Right ventricle myocardium inferior (tissue), 1 donor: ENCODE measurements around the gene FBXO8. TPM values are rescaled to one million over a fixed set of nuclear protein-coding genes. Genes with fewer than 3 reads are reported as not detected.
"Not testable (repeated sequence)": the region's sequence is repeated elsewhere in the genome, so short reads cannot be mapped to it uniquely, and the experiment has no call there.

Experiments used
- ATAC-seq: fragments of 200-7000 bp; cut with Tn5 transposase; one replicate; pipeline ENCODE4 v1.9.1; 2020; ENCODE audit warnings: mild to moderate bottlenecking, moderate library complexity
- DNase-seq: peaks from one replicate; pipeline ENCODE4 v3.0.0; 2021; ENCODE audit errors: missing footprints
- intact Hi-C: fragments of 100-400 bp; cut with DNase I; formaldehyde crosslinking; loops from one replicate; pipeline ENCODE4 v1.11.0; 2022
- total RNA-seq: library from RNA; stranded (reverse); fragmentation: NEBNext Ultra II Directional; extraction: Animal tissue kit (Norgen Biotek cat#: 25700); gene quantifications from one replicate; pipeline ENCODE4 v1.2.1, GENCODE V29; 2021
- donor health status: DM: no; HTN: yes; CAD: no; lungs with severe emphysema.

Gene FBXO8
- total RNA-seq, 1 donor from 2014 or later: 25.9 TPM

- ATAC-seq, intact Hi-C loops, DNase-seq: not testable (repeated sequence)
Measured at GRCh38 chr4:174294641-174295040, 11.2 kb upstream of the FBXO8 start.

DNA sequence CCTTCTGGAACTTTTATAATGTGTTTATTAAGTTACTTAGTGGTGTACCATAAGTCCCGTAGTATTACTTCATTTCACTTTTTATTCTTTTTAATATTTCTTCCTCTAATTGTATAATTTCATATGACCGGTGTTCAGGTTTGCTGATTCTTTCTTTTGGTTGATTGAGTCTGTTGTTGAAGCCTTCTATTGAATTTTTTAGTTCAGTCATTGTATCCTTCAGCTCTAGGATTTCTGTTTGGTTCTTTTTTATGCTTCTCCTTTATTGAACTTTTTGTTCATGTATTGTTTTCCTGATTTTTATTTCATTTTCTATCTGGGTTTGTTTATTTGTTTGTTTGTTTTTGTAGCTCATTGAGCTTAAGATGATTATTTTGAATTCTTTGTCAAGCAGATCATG lies 9.0 kb upstream of the FBXO8 start:
- intact Hi-C loops: no loop called here
- no peak for ATAC-seq
- no peak for DNase-seq

GRCh38 chr4:174286870-174287269 lies 3.4 kb upstream of the FBXO8 start:
- no peak for DNase-seq
- no peak for ATAC-seq
- intact Hi-C loops: no loop called here

GRCh38 chr4:174284487-174284886 lies 1.0 kb upstream of the FBXO8 start:
- DNase-seq (no peak), ATAC-seq (no peak)
- intact Hi-C loops: no loop called here

- intact Hi-C loops: no loop called here
- ATAC-seq (peak; percentile 99), DNase-seq (peak; percentile 80)
Measured at GRCh38 chr4:174282836-174283506, 496 bp downstream of the FBXO8 start.

DNA sequence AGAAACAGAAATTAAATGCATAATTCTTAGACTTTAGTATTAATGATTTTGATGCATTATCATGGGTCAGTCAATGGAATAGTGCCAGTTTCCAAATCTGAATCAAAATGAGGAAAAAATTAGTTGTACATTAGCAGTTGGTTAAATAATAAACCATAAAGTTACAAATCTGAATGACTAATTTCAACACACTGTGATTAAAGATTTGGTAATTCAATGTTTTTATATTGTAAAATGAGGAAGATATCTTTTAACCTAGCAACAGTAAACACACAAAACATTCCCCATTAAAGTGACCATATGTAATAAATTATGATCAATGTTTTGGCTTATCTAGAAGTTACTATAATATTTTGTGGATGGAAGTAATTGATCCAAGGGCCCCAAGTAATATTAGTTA lies 1.6 kb downstream of the FBXO8 start:
- DNase-seq (no peak), ATAC-seq (no peak)
- intact Hi-C loops: no loop called here

DNA sequence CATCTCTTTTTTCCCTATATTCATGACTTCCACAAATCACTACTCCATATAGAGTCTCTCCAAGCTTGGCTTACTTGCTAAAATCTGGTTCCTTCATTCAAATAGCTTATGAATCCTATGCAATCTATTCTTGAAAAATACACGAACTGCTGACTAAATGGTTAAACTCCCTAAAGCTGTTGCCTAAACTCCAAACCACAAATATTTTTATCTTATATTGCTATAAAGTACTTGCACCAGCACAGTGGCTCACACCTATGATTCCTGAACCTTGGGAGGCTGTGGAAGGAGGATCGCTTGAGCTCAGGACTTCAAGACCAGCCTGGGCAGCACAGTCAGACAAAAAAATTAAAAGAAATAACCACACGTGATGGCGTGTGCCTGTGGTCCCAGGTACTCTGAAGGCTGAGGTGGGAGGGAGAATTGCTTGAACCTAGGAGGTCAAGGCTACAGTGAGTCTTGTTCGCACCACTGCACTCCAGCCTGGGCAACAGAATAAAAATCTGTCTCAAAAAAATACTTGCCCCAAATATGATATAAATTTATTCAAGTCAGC lies 2.2 kb downstream of the FBXO8 start:
- no peak for ATAC-seq
- intact Hi-C loops: no loop called here
- DNase-seq: no peak

GRCh38 chr4:174279433-174280155 lies 3.9 kb downstream of the FBXO8 start:
- intact Hi-C loops: no loop called here
- ATAC-seq (no peak), DNase-seq (no peak)

DNA sequence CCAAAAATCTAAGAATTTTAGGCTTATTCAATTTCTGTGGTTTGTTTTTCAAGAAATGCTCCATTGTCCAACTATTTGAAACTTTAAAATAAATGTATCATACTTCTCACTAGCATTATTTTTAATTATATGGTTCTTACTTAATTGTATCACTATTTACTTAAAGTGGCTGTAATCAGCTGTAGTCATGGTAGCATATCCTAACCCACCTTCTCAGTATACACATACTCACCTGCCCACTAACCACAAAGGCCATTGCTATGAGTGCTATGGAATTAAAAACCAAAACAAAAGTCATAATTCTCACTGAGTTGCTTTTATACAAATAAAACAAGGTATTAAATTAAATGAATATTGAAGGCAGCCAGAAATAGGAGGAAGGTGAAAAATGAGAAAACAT lies 5.0 kb downstream of the FBXO8 start:
- intact Hi-C loops: no loop called here
- no peak for DNase-seq
- ATAC-seq: no peak

DNA sequence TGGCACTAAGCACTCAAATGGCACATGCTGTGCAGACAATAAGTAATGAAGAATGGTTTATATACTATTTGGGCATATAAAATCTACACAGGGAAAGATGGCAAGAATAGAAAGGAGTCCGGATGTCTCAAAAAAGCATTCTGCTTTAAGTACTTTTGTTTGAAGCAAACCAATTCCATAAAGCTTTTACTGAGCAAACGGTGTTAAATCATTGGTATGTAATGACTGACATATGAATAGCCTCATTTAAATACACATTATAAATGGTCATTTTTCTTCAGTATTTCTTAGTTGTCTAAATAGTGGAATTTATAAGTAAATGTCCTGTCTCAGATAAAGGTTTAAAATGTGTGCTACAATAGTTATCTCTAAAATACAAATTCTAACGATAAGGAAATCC lies 6.0 kb downstream of the FBXO8 start:
- DNase-seq (no peak), ATAC-seq (no peak)
- intact Hi-C loops: no loop called here

DNA sequence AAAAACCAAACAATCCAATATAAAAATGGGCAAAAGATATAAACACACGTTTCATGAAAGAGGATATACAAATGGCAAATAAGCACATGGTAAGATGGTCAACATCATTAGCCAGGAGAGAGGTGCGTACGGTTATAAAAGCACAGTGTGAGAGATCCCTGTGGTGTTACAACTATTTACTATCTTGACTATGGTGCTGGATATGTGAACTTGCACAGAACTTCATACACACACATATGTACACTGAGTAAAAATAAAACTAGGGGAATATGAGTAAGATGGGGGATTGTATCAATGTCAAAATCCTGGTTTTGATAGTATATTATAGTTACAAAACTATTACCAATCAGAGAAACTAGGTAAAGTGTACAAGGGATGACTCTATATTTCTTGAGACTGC lies 8.4 kb downstream of the FBXO8 start:
- ATAC-seq: no peak
- intact Hi-C loops: no loop called here

DNA sequence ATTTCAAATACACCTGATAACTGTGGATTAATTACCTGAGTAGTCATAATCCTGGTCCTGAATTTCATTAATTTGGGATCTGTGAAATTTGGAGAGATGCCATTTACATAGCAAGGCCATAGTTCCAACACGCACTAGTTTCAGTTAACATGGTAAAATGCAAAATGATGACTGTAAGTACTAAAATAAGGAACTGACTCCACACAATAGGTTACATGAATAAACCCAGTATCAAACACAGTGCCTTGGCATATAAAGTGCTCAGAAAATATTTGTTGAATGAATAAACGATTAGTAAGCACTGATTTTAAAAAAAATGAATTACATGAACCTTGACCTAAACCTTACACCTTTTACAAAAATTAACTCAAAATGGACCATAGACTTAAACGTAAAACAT lies 9.0 kb downstream of the FBXO8 start:
- DNase-seq (no peak), ATAC-seq (no peak)
- intact Hi-C loops: no loop called here

More for the DNA sequence above, 8.4 kb downstream of the FBXO8 start:
- no peak for DNase-seq

- no peak for ATAC-seq
- intact Hi-C loops: no loop called here
- DNase-seq: no peak
Measured at GRCh38 chr4:174273930-174274329, 9.5 kb downstream of the FBXO8 start.

DNA sequence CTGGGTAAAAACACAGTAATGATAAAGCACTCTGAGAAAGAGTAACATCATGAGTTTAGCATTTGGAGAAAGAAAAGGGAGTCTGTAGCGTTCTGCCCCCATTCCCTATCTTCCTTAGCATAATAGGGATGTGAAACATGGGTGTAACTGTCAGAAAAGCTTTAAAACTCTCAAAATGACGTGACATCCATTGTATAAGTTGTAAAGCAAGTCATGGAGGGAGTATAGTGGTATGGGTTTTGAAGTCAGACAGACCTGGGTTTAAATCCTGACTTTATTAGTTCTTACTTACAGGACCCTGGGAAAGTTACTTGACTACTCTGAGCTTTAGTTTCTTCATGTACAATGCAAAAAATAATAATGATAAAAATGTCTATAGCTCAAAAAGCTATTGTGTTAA lies 17.1 kb downstream of the FBXO8 start:
- DNase-seq: no peak
- no peak for ATAC-seq
- intact Hi-C loops: no loop called here

GRCh38 chr4:174265916-174266315 lies 17.6 kb downstream of the FBXO8 start:
- DNase-seq (no peak), ATAC-seq (no peak)
- intact Hi-C loops: no loop called here

DNA sequence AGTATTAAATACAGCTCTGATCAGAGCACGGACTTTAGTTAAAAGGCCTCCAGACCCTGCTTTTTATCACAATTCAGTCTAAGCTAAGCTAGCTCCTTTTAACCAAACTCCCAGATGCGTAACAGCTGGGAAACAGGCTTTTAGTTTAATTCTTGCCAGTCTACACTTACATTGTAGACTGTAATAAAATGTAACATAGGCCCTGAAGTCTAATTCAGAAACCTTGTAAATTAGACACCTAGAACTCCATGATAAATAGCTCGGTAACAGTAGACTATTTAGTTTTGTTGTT lies 20.1 kb downstream of the FBXO8 start:
- DNase-seq (no peak), ATAC-seq (no peak)

GRCh38 chr4:174262624-174263444 lies 20.6 kb downstream of the FBXO8 start:
- intact Hi-C loops: no loop called here
- DNase-seq: no peak
- ATAC-seq: no peak

More for the DNA sequence above, 20.1 kb downstream of the FBXO8 start:
- intact Hi-C loops: no loop called here

DNA sequence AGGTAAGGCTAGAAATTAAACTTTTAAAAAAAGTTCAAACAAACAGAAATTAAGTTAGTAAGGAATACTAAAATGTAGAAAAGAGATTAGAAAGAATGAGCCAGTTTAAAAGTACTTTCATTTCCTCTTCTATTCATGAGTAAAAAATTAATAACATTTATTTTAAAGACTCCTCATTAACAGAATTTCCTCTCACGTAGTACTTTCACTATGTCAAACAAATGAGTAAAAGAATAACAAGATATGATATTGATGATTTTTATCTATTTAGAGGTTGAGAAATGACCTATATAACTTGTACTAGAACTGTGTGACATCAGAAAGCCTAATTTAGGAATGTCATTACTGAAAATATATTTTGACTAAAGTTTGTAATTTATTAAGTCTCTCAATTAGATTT lies 22.0 kb downstream of the FBXO8 start:
- ATAC-seq, intact Hi-C loops: not testable (repeated sequence)

GRCh38 chr4:174260099-174260498 lies 23.4 kb downstream of the FBXO8 start:
- intact Hi-C loops: no loop called here
- ATAC-seq: no peak
- no peak for DNase-seq

More for the DNA sequence above, 22.0 kb downstream of the FBXO8 start:
- not testable (repeated sequence) for DNase-seq

DNA sequence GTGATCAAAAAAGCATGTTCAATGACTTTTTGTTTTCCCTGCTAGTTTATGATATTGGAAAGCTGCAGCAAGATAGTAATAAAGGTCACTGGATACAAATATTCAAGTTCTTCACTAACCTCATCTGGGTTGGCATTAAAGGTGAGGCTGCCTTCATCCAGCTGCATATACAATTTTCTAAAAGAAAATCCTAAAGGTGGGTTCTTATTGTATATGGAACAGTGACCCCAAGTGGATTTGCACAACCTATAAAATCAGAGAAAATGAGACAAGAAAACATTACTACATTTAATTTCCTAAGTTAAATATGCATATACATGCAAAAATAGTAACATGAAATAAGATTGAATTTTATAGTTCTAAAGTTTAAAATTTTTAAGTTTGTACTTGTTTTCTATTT lies 23.9 kb downstream of the FBXO8 start:
- intact Hi-C loops: no loop called here
- DNase-seq: no peak
- ATAC-seq: no peak
